WTC11 (cell line): Measurements from ENCODE around the gene HS2ST1. TPM values are rescaled to one million over a fixed set of nuclear protein-coding genes. Genes with fewer than 3 reads are reported as not detected.

ENCODE experiments used
- ATAC-seq: fragments of 200-7000 bp; cut with Tn5 transposase; 2 replicates; pipeline ENCODE4 v1.10.0; 2021; ENCODE audit warnings: mild to moderate bottlenecking, moderate library complexity
- CTCF ChIA-PET: fragments of 300-600 bp; sonication (Branson Sonifier 250); formaldehyde crosslinking; loops from one replicate; lab custom pipeline; 2021; ENCODE audit warnings: antibody characterized with exemption; lab: Charles Lee
- POLR2A ChIA-PET: fragments of 350-600 bp; sonication (Branson Sonifier 250); formaldehyde crosslinking; loops from one replicate; lab custom pipeline; 2021; ENCODE audit warnings: antibody characterized with exemption; lab: Charles Lee
- DNase-seq: peaks from one replicate; pipeline ENCODE4 v3.0.0; 2021; ENCODE audit warnings: low spot score
- H3K27ac Mint-ChIP-seq: 2 replicates; pipeline ENCODE4 v1.8.0; 2021; ENCODE audit warnings: mixed read lengths
- H3K27me3 Mint-ChIP-seq: 2 replicates; pipeline ENCODE4 v1.8.0; 2021; ENCODE audit warnings: low read depth, mild to moderate bottlenecking, moderate library complexity, mixed read lengths
- H3K36me3 Mint-ChIP-seq: 2 replicates; pipeline ENCODE4 v1.8.0; 2021; ENCODE audit warnings: mixed read lengths
- H3K4me1 Mint-ChIP-seq: 2 replicates; pipeline ENCODE4 v1.8.0; 2022; ENCODE audit warnings: mixed read lengths
- H3K4me3 Mint-ChIP-seq: 2 replicates; pipeline ENCODE4 v1.8.0; 2021; ENCODE audit warnings: mild to moderate bottlenecking, moderate library complexity, mixed read lengths
- H3K9me3 Mint-ChIP-seq: 2 replicates; pipeline ENCODE4 v1.8.0; 2021; ENCODE audit warnings: mixed read lengths
- CTCF ChIP-seq: fragments of 200-600 bp; IDR thresholded peaks from 2 replicates; pipeline ENCODE4 v1.8.0; 2022; ENCODE audit warnings: antibody characterized with exemption
- E2F5 ChIP-seq: sonication (generic); formaldehyde crosslinking; IDR thresholded peaks from 2 replicates; pipeline ENCODE4 v1.8.1; 2022; ENCODE audit warnings: mild to moderate bottlenecking, moderate library complexity, missing genetic modification reagents
- ESRRA ChIP-seq: sonication (generic); formaldehyde crosslinking; IDR thresholded peaks from 2 replicates; pipeline ENCODE4 v1.8.1; 2022; ENCODE audit warnings: mild to moderate bottlenecking, missing genetic modification reagents, borderline replicate concordance
- FOXP1 ChIP-seq: sonication (generic); formaldehyde crosslinking; IDR thresholded peaks from 2 replicates; pipeline ENCODE4 v1.8.0; 2022; ENCODE audit warnings: missing genetic modification reagents, mild to moderate bottlenecking, moderate library complexity, borderline replicate concordance
- GABPB1 ChIP-seq: sonication (generic); formaldehyde crosslinking; IDR thresholded peaks from 2 replicates; pipeline ENCODE4 v1.8.1; 2023; ENCODE audit warnings: mild to moderate bottlenecking, missing genetic modification reagents
- GRHL2 ChIP-seq: fragments of 250-450 bp; sonication (Bioruptor Pico); IDR thresholded peaks from 2 replicates; pipeline ENCODE4 v1.8.0; 2022; ENCODE audit warnings: mild to moderate bottlenecking, moderate library complexity; ENCODE audit not compliant: insufficient replicate concordance, severe bottlenecking
- NR2C2 ChIP-seq: sonication (generic); formaldehyde crosslinking; IDR thresholded peaks from 2 replicates; pipeline ENCODE4 v1.8.0; 2022; ENCODE audit warnings: mild to moderate bottlenecking, missing genetic modification reagents
- PRRX2 ChIP-seq: fragments of 250-450 bp; sonication (Bioruptor Pico); IDR thresholded peaks from 2 replicates; pipeline ENCODE4 v1.8.0; 2021; ENCODE audit warnings: mild to moderate bottlenecking
- SMAD3 ChIP-seq: sonication (generic); formaldehyde crosslinking; IDR thresholded peaks from 2 replicates; pipeline ENCODE4 v1.8.0; 2022; ENCODE audit warnings: missing genetic modification reagents, mild to moderate bottlenecking, borderline replicate concordance
- USF1 ChIP-seq: sonication (generic); formaldehyde crosslinking; IDR thresholded peaks from 2 replicates; pipeline ENCODE4 v1.8.0; 2022; ENCODE audit warnings: mild to moderate bottlenecking, missing genetic modification reagents
- USF2 ChIP-seq: sonication (generic); formaldehyde crosslinking; IDR thresholded peaks from 2 replicates; pipeline ENCODE4 v1.8.1; 2023; ENCODE audit warnings: mild to moderate bottlenecking, missing genetic modification reagents, moderate library complexity
- ZNF121 ChIP-seq: sonication (generic); formaldehyde crosslinking; IDR thresholded peaks from 2 replicates; pipeline ENCODE4 v1.8.0; 2023; ENCODE audit warnings: missing genetic modification reagents
- ZNF281 ChIP-seq: sonication (generic); formaldehyde crosslinking; IDR thresholded peaks from 2 replicates; pipeline ENCODE4 v1.8.0; 2023; ENCODE audit warnings: mild to moderate bottlenecking, missing genetic modification reagents
- ZNF425 ChIP-seq: fragments of 250-450 bp; sonication (Bioruptor Pico); conservative IDR thresholded peaks from 2 replicates; pipeline ENCODE4 v1.9.0; 2021; ENCODE audit warnings: mild to moderate bottlenecking
- ZNF512 ChIP-seq: sonication (generic); formaldehyde crosslinking; IDR thresholded peaks from 2 replicates; pipeline ENCODE4 v1.8.1; 2022; ENCODE audit warnings: missing genetic modification reagents, borderline replicate concordance
- total RNA-seq: library from RNA; stranded (reverse); gene quantifications from 3 replicates; pipeline ENCODE4 v1.2.3, GENCODE V29; 2021
- TF ChIP-seq, protein P1 (sequence below): fragments of 250-450 bp; sonication (Bioruptor Pico); IDR thresholded peaks from 2 replicates; pipeline ENCODE4 v2.1.2; 2022; ENCODE audit warnings: mild to moderate bottlenecking, moderate library complexity
- TF ChIP-seq, protein P2 (sequence below): fragments of 250-450 bp; sonication (Bioruptor Pico); IDR thresholded peaks from 2 replicates; pipeline ENCODE4 v1.9.0; 2021; ENCODE audit warnings: moderate library complexity, mild to moderate bottlenecking, inconsistent platforms, borderline replicate concordance
- TF ChIP-seq, protein P3 (sequence below): sonication (generic); formaldehyde crosslinking; conservative IDR thresholded peaks from 2 replicates; pipeline ENCODE4 v1.8.1; 2023; ENCODE audit warnings: mild to moderate bottlenecking, low read depth, missing genetic modification reagents, moderate library complexity

HS2ST1 gene
- total RNA-seq, 1 experiment from 2014 or later, result 24.7 TPM

DNA sequence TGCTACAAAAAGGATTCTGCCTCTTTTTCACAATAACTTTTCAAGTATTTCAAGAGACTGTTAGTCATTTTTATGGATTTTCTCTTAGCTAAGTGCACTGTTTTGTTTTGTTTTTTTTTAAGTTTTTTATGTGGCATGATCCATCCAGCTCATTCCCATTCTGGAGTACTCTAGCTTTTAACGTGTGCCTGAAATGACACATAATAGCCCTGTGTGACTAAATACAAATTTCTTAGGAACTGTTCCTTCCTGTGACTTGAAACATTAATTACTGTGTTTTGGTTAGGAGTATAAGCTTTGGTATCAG, 143.9 kb downstream of the HS2ST1 start (continued):
- no peak for TF ChIP-seq ZNF512 (CRISPR knock-in tag)
- TF ChIP-seq FOXP1, result no peak
- TF ChIP-seq NR2C2 (CRISPR knock-in tag), result no peak
- no peak for TF ChIP-seq ESRRA (CRISPR knock-in tag)
- TF ChIP-seq, protein P1, sequence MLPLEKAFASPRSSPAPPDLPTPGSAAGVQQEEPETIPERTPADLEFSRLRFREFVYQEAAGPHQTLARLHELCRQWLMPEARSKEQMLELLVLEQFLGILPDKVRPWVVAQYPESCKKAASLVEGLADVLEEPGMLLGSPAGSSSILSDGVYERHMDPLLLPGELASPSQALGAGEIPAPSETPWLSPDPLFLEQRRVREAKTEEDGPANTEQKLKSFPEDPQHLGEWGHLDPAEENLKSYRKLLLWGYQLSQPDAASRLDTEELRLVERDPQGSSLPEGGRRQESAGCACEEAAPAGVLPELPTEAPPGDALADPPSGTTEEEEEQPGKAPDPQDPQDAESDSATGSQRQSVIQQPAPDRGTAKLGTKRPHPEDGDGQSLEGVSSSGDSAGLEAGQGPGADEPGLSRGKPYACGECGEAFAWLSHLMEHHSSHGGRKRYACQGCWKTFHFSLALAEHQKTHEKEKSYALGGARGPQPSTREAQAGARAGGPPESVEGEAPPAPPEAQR, result no peak
- TF ChIP-seq USF2, result no peak
- TF ChIP-seq, all 79 proteins: peak for 0

- CTCF ChIA-PET, result no interaction called here
- POLR2A ChIA-PET, result no interaction called here
- no peak for TF ChIP-seq USF1 (CRISPR knock-in tag)
- TF ChIP-seq GABPB1 (CRISPR knock-in tag), result no peak
- no peak for TF ChIP-seq PRRX2 (CRISPR knock-in tag)
- no peak for TF ChIP-seq SMAD3 (CRISPR knock-in tag)
- no peak for TF ChIP-seq E2F5 (CRISPR knock-in tag)
- TF ChIP-seq ZNF121 (CRISPR knock-in tag), result no peak
- no peak for TF ChIP-seq ZNF281
- TF ChIP-seq, protein P2, sequence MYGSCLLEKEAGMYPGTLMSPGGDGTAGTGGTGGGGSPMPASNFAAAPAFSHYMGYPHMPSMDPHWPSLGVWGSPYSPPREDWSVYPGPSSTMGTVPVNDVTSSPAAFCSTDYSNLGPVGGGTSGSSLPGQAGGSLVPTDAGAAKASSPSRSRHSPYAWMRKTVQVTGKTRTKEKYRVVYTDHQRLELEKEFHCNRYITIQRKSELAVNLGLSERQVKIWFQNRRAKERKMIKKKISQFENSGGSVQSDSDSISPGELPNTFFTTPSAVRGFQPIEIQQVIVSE (CRISPR knock-in tag), result no peak
- no peak for TF ChIP-seq NR2C2 (CRISPR knock-in tag)
- TF ChIP-seq, protein P3, sequence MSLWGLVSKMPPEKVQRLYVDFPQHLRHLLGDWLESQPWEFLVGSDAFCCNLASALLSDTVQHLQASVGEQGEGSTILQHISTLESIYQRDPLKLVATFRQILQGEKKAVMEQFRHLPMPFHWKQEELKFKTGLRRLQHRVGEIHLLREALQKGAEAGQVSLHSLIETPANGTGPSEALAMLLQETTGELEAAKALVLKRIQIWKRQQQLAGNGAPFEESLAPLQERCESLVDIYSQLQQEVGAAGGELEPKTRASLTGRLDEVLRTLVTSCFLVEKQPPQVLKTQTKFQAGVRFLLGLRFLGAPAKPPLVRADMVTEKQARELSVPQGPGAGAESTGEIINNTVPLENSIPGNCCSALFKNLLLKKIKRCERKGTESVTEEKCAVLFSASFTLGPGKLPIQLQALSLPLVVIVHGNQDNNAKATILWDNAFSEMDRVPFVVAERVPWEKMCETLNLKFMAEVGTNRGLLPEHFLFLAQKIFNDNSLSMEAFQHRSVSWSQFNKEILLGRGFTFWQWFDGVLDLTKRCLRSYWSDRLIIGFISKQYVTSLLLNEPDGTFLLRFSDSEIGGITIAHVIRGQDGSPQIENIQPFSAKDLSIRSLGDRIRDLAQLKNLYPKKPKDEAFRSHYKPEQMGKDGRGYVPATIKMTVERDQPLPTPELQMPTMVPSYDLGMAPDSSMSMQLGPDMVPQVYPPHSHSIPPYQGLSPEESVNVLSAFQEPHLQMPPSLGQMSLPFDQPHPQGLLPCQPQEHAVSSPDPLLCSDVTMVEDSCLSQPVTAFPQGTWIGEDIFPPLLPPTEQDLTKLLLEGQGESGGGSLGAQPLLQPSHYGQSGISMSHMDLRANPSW, result no peak
- no peak for TF ChIP-seq GRHL2 (CRISPR knock-in tag)
- TF ChIP-seq ZNF425, result no peak
- no peak for TF ChIP-seq CTCF
These were observed 147.3 kb downstream of the HS2ST1 start for GRCh38 chr1:87061742-87062156.

More at GRCh38 chr1:87061742-87062156, 147.3 kb downstream of the HS2ST1 start:
- Mint-ChIP-seq H3K27ac (no peak overlapping the region), H3K4me1 (no peaks in the 10 kb centered on the region), H3K4me3 (no peak overlapping the region), H3K27me3 (no peaks in the 10 kb centered on the region), H3K36me3 (peaks cover 14% of the 10 kb centered on the region), H3K9me3 (peaks cover 16% of the 10 kb centered on the region)
- DNase-seq (no peak), ATAC-seq (no peak)
